WTC11 (cell line): ENCODE data around the gene NOC3L. TPM values are rescaled to one million over a fixed set of nuclear protein-coding genes. Genes with fewer than 3 reads are reported as not detected.

ENCODE experiments used
- ATAC-seq: fragments of 200-7000 bp; cut with Tn5 transposase; 2 replicates; pipeline ENCODE4 v1.10.0; 2021; ENCODE audit warnings: mild to moderate bottlenecking, moderate library complexity
- CTCF ChIA-PET: fragments of 300-600 bp; sonication (Branson Sonifier 250); formaldehyde crosslinking; loops from one replicate; lab custom pipeline; 2021; ENCODE audit warnings: antibody characterized with exemption; lab: Charles Lee
- POLR2A ChIA-PET: fragments of 350-600 bp; sonication (Branson Sonifier 250); formaldehyde crosslinking; loops from one replicate; lab custom pipeline; 2021; ENCODE audit warnings: antibody characterized with exemption; lab: Charles Lee
- DNase-seq: peaks from one replicate; pipeline ENCODE4 v3.0.0; 2021; ENCODE audit warnings: low spot score
- H3K27ac Mint-ChIP-seq: 2 replicates; pipeline ENCODE4 v1.8.0; 2021; ENCODE audit warnings: mixed read lengths
- H3K27me3 Mint-ChIP-seq: 2 replicates; pipeline ENCODE4 v1.8.0; 2021; ENCODE audit warnings: low read depth, mild to moderate bottlenecking, moderate library complexity, mixed read lengths
- H3K36me3 Mint-ChIP-seq: 2 replicates; pipeline ENCODE4 v1.8.0; 2021; ENCODE audit warnings: mixed read lengths
- H3K4me1 Mint-ChIP-seq: 2 replicates; pipeline ENCODE4 v1.8.0; 2022; ENCODE audit warnings: mixed read lengths
- H3K4me3 Mint-ChIP-seq: 2 replicates; pipeline ENCODE4 v1.8.0; 2021; ENCODE audit warnings: mild to moderate bottlenecking, moderate library complexity, mixed read lengths
- H3K9me3 Mint-ChIP-seq: 2 replicates; pipeline ENCODE4 v1.8.0; 2021; ENCODE audit warnings: mixed read lengths
- ATF2 ChIP-seq: sonication (generic); formaldehyde crosslinking; IDR thresholded peaks from 2 replicates; pipeline ENCODE4 v1.8.1; 2022; ENCODE audit warnings: low read depth, missing genetic modification reagents, borderline replicate concordance
- ETV6 ChIP-seq: sonication (generic); formaldehyde crosslinking; IDR thresholded peaks from 2 replicates; pipeline ENCODE4 v1.8.1; 2022; ENCODE audit warnings: mild to moderate bottlenecking, missing genetic modification reagents
- GTF2I ChIP-seq: fragments of 250-450 bp; sonication (Bioruptor Pico); conservative IDR thresholded peaks from 2 replicates; pipeline ENCODE4 v1.4.0; 2021; ENCODE audit warnings: mild to moderate bottlenecking
- NFATC4 ChIP-seq: fragments of 250-450 bp; sonication (Bioruptor Pico); IDR thresholded peaks from 2 replicates; pipeline ENCODE4 v1.9.0; 2021; ENCODE audit warnings: mild to moderate bottlenecking
- NFE2L1 ChIP-seq: sonication (generic); formaldehyde crosslinking; IDR thresholded peaks from 2 replicates; pipeline ENCODE4 v1.8.1; 2023; ENCODE audit warnings: missing genetic modification reagents
- PREB ChIP-seq: sonication (generic); formaldehyde crosslinking; IDR thresholded peaks from 2 replicates; pipeline ENCODE4 v1.8.1; 2022; ENCODE audit warnings: mild to moderate bottlenecking, missing genetic modification reagents, moderate library complexity, borderline replicate concordance
- RELA ChIP-seq: sonication (generic); formaldehyde crosslinking; IDR thresholded peaks from 2 replicates; pipeline ENCODE4 v1.8.1; 2022; ENCODE audit warnings: missing genetic modification reagents, mild to moderate bottlenecking, borderline replicate concordance
- TCF7 ChIP-seq: sonication (generic); formaldehyde crosslinking; IDR thresholded peaks from 2 replicates; pipeline ENCODE4 v1.8.0; 2022; ENCODE audit warnings: mild to moderate bottlenecking, low read depth, missing genetic modification reagents, moderate library complexity
- TP53 ChIP-seq: sonication (generic); formaldehyde crosslinking; IDR thresholded peaks from 2 replicates; pipeline ENCODE4 v1.8.1; 2023; ENCODE audit warnings: mild to moderate bottlenecking, missing genetic modification reagents
- USF1 ChIP-seq: sonication (generic); formaldehyde crosslinking; IDR thresholded peaks from 2 replicates; pipeline ENCODE4 v1.8.0; 2022; ENCODE audit warnings: mild to moderate bottlenecking, missing genetic modification reagents
- ZBTB43 ChIP-seq: sonication (generic); formaldehyde crosslinking; IDR thresholded peaks from 2 replicates; pipeline ENCODE4 v1.8.1; 2023; ENCODE audit warnings: mild to moderate bottlenecking, missing genetic modification reagents
- ZMAT4 ChIP-seq: fragments of 250-450 bp; sonication (Bioruptor Pico); IDR thresholded peaks from 2 replicates; pipeline ENCODE4 v1.9.0; 2021; ENCODE audit warnings: mild to moderate bottlenecking
- ZNF317 ChIP-seq: sonication (generic); formaldehyde crosslinking; IDR thresholded peaks from 2 replicates; pipeline ENCODE4 v1.8.1; 2023; ENCODE audit warnings: low read depth, mild to moderate bottlenecking, moderate library complexity, missing genetic modification reagents, borderline replicate concordance
- ZNF671 ChIP-seq: fragments of 250-450 bp; sonication (Bioruptor Pico); IDR thresholded peaks from 2 replicates; pipeline ENCODE4 v1.8.0; 2021; ENCODE audit warnings: mild to moderate bottlenecking
- total RNA-seq: library from RNA; stranded (reverse); gene quantifications from 3 replicates; pipeline ENCODE4 v1.2.3, GENCODE V29; 2021
- TF ChIP-seq, protein P1 (sequence below): sonication (generic); formaldehyde crosslinking; IDR thresholded peaks from 2 replicates; pipeline ENCODE4 v1.8.1; 2023; ENCODE audit warnings: mild to moderate bottlenecking, missing genetic modification reagents, borderline replicate concordance
- TF ChIP-seq, protein P2 (sequence below): sonication (generic); formaldehyde crosslinking; IDR thresholded peaks from 2 replicates; pipeline ENCODE4 v1.8.1; 2023; ENCODE audit warnings: mild to moderate bottlenecking, missing genetic modification reagents, moderate library complexity
- TF ChIP-seq, protein P3 (sequence below): sonication (generic); formaldehyde crosslinking; IDR thresholded peaks from 2 replicates; pipeline ENCODE4 v1.8.0; 2022; ENCODE audit warnings: missing genetic modification reagents
- TF ChIP-seq, protein P4 (sequence below): sonication (generic); formaldehyde crosslinking; IDR thresholded peaks from 2 replicates; pipeline ENCODE4 v1.8.0; 2022; ENCODE audit warnings: mild to moderate bottlenecking, missing genetic modification reagents

Gene NOC3L
- total RNA-seq, 1 experiment from 2014 or later, result 26.1 TPM

- TF ChIP-seq, protein P1, sequence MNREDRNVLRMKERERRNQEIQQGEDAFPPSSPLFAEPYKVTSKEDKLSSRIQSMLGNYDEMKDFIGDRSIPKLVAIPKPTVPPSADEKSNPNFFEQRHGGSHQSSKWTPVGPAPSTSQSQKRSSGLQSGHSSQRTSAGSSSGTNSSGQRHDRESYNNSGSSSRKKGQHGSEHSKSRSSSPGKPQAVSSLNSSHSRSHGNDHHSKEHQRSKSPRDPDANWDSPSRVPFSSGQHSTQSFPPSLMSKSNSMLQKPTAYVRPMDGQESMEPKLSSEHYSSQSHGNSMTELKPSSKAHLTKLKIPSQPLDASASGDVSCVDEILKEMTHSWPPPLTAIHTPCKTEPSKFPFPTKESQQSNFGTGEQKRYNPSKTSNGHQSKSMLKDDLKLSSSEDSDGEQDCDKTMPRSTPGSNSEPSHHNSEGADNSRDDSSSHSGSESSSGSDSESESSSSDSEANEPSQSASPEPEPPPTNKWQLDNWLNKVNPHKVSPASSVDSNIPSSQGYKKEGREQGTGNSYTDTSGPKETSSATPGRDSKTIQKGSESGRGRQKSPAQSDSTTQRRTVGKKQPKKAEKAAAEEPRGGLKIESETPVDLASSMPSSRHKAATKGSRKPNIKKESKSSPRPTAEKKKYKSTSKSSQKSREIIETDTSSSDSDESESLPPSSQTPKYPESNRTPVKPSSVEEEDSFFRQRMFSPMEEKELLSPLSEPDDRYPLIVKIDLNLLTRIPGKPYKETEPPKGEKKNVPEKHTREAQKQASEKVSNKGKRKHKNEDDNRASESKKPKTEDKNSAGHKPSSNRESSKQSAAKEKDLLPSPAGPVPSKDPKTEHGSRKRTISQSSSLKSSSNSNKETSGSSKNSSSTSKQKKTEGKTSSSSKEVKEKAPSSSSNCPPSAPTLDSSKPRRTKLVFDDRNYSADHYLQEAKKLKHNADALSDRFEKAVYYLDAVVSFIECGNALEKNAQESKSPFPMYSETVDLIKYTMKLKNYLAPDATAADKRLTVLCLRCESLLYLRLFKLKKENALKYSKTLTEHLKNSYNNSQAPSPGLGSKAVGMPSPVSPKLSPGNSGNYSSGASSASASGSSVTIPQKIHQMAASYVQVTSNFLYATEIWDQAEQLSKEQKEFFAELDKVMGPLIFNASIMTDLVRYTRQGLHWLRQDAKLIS, result peak; percentile 99; the same call in 1 of the 2 replicates
- no peak for TF ChIP-seq ZNF671 (CRISPR knock-in tag)
- TF ChIP-seq TCF7 (CRISPR knock-in tag), result peak; percentile 92; the same call in 1 of the 2 replicates
- TF ChIP-seq, protein P2, sequence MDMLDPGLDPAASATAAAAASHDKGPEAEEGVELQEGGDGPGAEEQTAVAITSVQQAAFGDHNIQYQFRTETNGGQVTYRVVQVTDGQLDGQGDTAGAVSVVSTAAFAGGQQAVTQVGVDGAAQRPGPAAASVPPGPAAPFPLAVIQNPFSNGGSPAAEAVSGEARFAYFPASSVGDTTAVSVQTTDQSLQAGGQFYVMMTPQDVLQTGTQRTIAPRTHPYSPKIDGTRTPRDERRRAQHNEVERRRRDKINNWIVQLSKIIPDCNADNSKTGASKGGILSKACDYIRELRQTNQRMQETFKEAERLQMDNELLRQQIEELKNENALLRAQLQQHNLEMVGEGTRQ (CRISPR knock-in tag), result peak; percentile 73
- TF ChIP-seq NFE2L1 (CRISPR knock-in tag), result peak; percentile 98
- TF ChIP-seq GTF2I (CRISPR knock-in tag), result no peak
- TF ChIP-seq, protein P3, sequence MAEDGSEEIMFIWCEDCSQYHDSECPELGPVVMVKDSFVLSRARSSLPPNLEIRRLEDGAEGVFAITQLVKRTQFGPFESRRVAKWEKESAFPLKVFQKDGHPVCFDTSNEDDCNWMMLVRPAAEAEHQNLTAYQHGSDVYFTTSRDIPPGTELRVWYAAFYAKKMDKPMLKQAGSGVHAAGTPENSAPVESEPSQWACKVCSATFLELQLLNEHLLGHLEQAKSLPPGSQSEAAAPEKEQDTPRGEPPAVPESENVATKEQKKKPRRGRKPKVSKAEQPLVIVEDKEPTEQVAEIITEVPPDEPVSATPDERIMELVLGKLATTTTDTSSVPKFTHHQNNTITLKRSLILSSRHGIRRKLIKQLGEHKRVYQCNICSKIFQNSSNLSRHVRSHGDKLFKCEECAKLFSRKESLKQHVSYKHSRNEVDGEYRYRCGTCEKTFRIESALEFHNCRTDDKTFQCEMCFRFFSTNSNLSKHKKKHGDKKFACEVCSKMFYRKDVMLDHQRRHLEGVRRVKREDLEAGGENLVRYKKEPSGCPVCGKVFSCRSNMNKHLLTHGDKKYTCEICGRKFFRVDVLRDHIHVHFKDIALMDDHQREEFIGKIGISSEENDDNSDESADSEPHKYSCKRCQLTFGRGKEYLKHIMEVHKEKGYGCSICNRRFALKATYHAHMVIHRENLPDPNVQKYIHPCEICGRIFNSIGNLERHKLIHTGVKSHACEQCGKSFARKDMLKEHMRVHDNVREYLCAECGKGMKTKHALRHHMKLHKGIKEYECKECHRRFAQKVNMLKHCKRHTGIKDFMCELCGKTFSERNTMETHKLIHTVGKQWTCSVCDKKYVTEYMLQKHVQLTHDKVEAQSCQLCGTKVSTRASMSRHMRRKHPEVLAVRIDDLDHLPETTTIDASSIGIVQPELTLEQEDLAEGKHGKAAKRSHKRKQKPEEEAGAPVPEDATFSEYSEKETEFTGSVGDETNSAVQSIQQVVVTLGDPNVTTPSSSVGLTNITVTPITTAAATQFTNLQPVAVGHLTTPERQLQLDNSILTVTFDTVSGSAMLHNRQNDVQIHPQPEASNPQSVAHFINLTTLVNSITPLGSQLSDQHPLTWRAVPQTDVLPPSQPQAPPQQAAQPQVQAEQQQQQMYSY (CRISPR knock-in tag), result peak; percentile 71
- TF ChIP-seq, protein P4, sequence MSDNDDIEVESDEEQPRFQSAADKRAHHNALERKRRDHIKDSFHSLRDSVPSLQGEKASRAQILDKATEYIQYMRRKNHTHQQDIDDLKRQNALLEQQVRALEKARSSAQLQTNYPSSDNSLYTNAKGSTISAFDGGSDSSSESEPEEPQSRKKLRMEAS, result peak; percentile 100
- peak; percentile 60; the same call in 1 of the 2 replicates for TF ChIP-seq ZNF317 (CRISPR knock-in tag)
- TF ChIP-seq ZMAT4 (CRISPR knock-in tag), result no peak
- TF ChIP-seq TP53 (CRISPR knock-in tag), result peak; percentile 96
- TF ChIP-seq RELA, result peak; percentile 98
- peak; percentile 99 for TF ChIP-seq ETV6 (CRISPR knock-in tag)
- peak; percentile 97 for TF ChIP-seq PREB (CRISPR knock-in tag)
Measured at GRCh38 chr10:94362360-94363250, at the start of gene NOC3L (continued).

GRCh38 chr10:94412449-94412848 is 49.7 kb upstream of the NOC3L start:
- Mint-ChIP-seq H3K27me3 (no peaks in the 10 kb centered on the region), H3K9me3 (no peaks in the 10 kb centered on the region), H3K27ac (no peak overlapping the region), H3K4me1 (peaks cover 4% of the 10 kb centered on the region), H3K36me3 (no peaks in the 10 kb centered on the region), H3K4me3 (no peak overlapping the region)
- POLR2A ChIA-PET, result no interaction called here
- DNase-seq (no peak), ATAC-seq (no peak)
- CTCF ChIA-PET, result interaction anchor here (1.5 to 1.9 kb wide), 2 partner anchors 11 to 93 kb away, joined by 3 to 4 read pairs; no protein-coding TSS in a partner anchor
- TF ChIP-seq ATF2 (CRISPR knock-in tag), result no peak
- TF ChIP-seq USF1, result no peak
- TF ChIP-seq RELA, result no peak
- TF ChIP-seq ZBTB43, result no peak
- TF ChIP-seq NFATC4 (CRISPR knock-in tag), result no peak
